ENCODE results near the gene GREB1. TPM values are rescaled to one million over a fixed set of nuclear protein-coding genes. Genes with fewer than 3 reads are reported as not detected.

Gene GREB1
- polyA plus RNA-seq, 1 donor from 2014 or later = 17.2 TPM

DNA sequence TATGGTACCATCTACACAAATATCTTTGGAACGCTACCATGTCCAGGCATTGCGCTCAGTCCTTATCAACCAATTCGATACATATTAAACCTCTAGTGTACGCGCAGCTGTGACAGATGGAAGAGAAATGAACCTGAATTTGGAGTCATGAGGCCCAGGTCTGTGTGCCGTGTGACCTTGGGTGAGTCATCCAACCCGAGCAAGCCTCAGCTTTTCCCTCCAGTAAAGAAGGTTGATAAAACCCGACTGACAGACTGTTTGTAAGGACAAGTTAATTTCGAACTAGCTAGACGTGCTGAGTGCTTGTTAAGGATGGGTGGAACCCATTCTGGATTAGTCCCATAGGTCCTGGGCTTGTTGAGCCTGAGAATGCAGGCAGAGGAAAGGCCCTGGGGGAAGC lies 28.2 kb downstream of the GREB1 start:
- TF ChIP-seq MXI1 (conservative IDR thresholded peaks at IDR 0.05; ENCODE audit: poor library complexity, severe bottlenecking) = no peak
- TF ChIP-seq EZH2 (IDR thresholded peaks at IDR 0.05; ENCODE audit: borderline replicate concordance, insufficient read depth, low read length, poor library complexity, severe bottlenecking) = no peak
- TF ChIP-seq, protein P1, sequence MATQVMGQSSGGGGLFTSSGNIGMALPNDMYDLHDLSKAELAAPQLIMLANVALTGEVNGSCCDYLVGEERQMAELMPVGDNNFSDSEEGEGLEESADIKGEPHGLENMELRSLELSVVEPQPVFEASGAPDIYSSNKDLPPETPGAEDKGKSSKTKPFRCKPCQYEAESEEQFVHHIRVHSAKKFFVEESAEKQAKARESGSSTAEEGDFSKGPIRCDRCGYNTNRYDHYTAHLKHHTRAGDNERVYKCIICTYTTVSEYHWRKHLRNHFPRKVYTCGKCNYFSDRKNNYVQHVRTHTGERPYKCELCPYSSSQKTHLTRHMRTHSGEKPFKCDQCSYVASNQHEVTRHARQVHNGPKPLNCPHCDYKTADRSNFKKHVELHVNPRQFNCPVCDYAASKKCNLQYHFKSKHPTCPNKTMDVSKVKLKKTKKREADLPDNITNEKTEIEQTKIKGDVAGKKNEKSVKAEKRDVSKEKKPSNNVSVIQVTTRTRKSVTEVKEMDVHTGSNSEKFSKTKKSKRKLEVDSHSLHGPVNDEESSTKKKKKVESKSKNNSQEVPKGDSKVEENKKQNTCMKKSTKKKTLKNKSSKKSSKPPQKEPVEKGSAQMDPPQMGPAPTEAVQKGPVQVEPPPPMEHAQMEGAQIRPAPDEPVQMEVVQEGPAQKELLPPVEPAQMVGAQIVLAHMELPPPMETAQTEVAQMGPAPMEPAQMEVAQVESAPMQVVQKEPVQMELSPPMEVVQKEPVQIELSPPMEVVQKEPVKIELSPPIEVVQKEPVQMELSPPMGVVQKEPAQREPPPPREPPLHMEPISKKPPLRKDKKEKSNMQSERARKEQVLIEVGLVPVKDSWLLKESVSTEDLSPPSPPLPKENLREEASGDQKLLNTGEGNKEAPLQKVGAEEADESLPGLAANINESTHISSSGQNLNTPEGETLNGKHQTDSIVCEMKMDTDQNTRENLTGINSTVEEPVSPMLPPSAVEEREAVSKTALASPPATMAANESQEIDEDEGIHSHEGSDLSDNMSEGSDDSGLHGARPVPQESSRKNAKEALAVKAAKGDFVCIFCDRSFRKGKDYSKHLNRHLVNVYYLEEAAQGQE (IDR thresholded peaks at IDR 0.05; ENCODE audit: borderline replicate concordance) = no peak
- no peak for TF ChIP-seq POLR2AphosphoS5 (IDR thresholded peaks at IDR 0.05)
- TF ChIP-seq SMC3 (conservative IDR thresholded peaks at IDR 0.05; ENCODE audit: poor library complexity) = no peak
- no peak for TF ChIP-seq RAD21 (conservative IDR thresholded peaks at IDR 0.05)
- no peaks in the 10 kb centered on the region for H3K27me3 ChIP-seq (ENCODE audit: insufficient read depth, low read depth, low read length)
- H3K79me2 ChIP-seq (replicated peaks; ENCODE audit: insufficient read depth, low read length) = no peaks in the 10 kb centered on the region
- H4K20me1 ChIP-seq (ENCODE audit: insufficient read depth) = no peaks in the 10 kb centered on the region
- H3K27ac ChIP-seq (ENCODE audit: low read length) = no peak overlapping the region
- H3K9me3 ChIP-seq (ENCODE audit: low read length) = no peaks in the 10 kb centered on the region
- no peak overlapping the region for H3K4me3 ChIP-seq (ENCODE audit: low read length)
- H3K4me2 ChIP-seq (ENCODE audit: low read length) = no peak overlapping the region
- H2AFZ ChIP-seq (ENCODE audit: low read depth, low read length) = no peak overlapping the region
- no peaks in the 10 kb centered on the region for H3F3A ChIP-seq (ENCODE audit: insufficient read depth, low read length, poor library complexity, severe bottlenecking)
- H3K36me3 ChIP-seq (ENCODE audit: insufficient read depth, low read length) = no peaks in the 10 kb centered on the region
- no peaks in the 10 kb centered on the region for H3K9me2 ChIP-seq (ENCODE audit: insufficient read depth, low read length)
- H3K9ac ChIP-seq (ENCODE audit: low read length) = no peak overlapping the region

DNA sequence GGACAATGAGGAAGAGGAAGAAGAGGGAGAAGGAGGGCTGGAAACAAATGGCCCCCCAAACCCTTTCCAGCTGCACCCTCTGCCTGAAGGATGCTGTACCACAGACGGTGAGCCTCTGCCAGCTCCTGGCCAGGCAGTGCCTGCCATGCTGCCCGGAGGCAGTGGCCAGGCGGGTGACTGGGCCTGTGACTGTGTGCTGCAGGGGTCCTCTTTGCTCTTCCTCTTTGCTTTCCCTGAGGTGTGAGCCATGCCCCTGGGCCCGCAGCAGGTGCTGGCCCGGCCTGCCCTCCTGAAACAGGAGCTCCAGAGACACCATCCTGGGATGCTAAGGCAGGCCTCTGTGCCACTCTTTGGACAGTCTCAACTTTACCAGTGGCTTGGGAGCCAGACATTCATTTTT lies 28.6 kb downstream of the GREB1 start:
- Histone ChIP-seq H3K4me2 (ENCODE audit: low read length) (no peak overlapping the region), H3K36me3 (ENCODE audit: insufficient read depth, low read length) (no peaks in the 10 kb centered on the region), H3K9me3 (ENCODE audit: low read length) (no peaks in the 10 kb centered on the region), H4K20me1 (ENCODE audit: insufficient read depth) (no peaks in the 10 kb centered on the region), H3K9ac (ENCODE audit: low read length) (no peak overlapping the region), H3F3A (ENCODE audit: insufficient read depth, low read length, poor library complexity, severe bottlenecking) (no peaks in the 10 kb centered on the region), H3K4me3 (ENCODE audit: low read length) (no peak overlapping the region), H3K27ac (ENCODE audit: low read length) (no peak overlapping the region), H2AFZ (ENCODE audit: low read depth, low read length) (no peak overlapping the region), H3K27me3 (ENCODE audit: insufficient read depth, low read depth, low read length) (no peaks in the 10 kb centered on the region), H3K9me2 (ENCODE audit: insufficient read depth, low read length) (no peaks in the 10 kb centered on the region), H3K79me2 (replicated peaks; ENCODE audit: insufficient read depth, low read length) (no peaks in the 10 kb centered on the region)
- no peak for TF ChIP-seq RAD21 (conservative IDR thresholded peaks at IDR 0.05)
- no peak for TF ChIP-seq TAF1 (IDR thresholded peaks at IDR 0.05; ENCODE audit: low read depth)
- TF ChIP-seq, protein P1 (IDR thresholded peaks at IDR 0.05; ENCODE audit: borderline replicate concordance) = no peak
- TF ChIP-seq EP300 (conservative IDR thresholded peaks at IDR 0.05; ENCODE audit: poor library complexity, severe bottlenecking) = no peak
- no peak for TF ChIP-seq MXI1 (conservative IDR thresholded peaks at IDR 0.05; ENCODE audit: poor library complexity, severe bottlenecking)
- no peak for TF ChIP-seq EZH2 (IDR thresholded peaks at IDR 0.05; ENCODE audit: borderline replicate concordance, insufficient read depth, low read length, poor library complexity, severe bottlenecking)
- TF ChIP-seq, protein P2, sequence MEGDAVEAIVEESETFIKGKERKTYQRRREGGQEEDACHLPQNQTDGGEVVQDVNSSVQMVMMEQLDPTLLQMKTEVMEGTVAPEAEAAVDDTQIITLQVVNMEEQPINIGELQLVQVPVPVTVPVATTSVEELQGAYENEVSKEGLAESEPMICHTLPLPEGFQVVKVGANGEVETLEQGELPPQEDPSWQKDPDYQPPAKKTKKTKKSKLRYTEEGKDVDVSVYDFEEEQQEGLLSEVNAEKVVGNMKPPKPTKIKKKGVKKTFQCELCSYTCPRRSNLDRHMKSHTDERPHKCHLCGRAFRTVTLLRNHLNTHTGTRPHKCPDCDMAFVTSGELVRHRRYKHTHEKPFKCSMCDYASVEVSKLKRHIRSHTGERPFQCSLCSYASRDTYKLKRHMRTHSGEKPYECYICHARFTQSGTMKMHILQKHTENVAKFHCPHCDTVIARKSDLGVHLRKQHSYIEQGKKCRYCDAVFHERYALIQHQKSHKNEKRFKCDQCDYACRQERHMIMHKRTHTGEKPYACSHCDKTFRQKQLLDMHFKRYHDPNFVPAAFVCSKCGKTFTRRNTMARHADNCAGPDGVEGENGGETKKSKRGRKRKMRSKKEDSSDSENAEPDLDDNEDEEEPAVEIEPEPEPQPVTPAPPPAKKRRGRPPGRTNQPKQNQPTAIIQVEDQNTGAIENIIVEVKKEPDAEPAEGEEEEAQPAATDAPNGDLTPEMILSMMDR (IDR thresholded peaks at IDR 0.05; ENCODE audit: poor library complexity, severe bottlenecking) = no peak
- no peak for TF ChIP-seq SMC3 (conservative IDR thresholded peaks at IDR 0.05; ENCODE audit: poor library complexity)
- no peak for TF ChIP-seq POLR2AphosphoS5 (IDR thresholded peaks at IDR 0.05)

Data from neural cell (in vitro differentiated cells).